Measurements from ENCODE around the gene EEFSEC. TPM values are rescaled to one million over a fixed set of nuclear protein-coding genes. Genes with fewer than 3 reads are reported as not detected.

Gene EEFSEC
- total and polyA plus RNA-seq, 2 experiments from 2014 or later = 26.7 to 47.9 TPM

GRCh38 chr3:128357538-128357937 lies 204.3 kb downstream of the EEFSEC start:
- no peak overlapping the region for H3K27ac ChIP-seq
- no peak overlapping the region for H3K4me3 ChIP-seq
- TF ChIP-seq CTCF (IDR thresholded peaks at IDR 0.05; ENCODE audit: low read depth, low read length) = no peak
- no peak for DNase-seq (ENCODE audit: low read depth in 1 of 2, low spot score in 1 of 2)
- H3K9me3 ChIP-seq (ENCODE audit: low read depth) = no peaks in the 10 kb centered on the region
- H3K4me1 ChIP-seq (ENCODE audit: low read depth) = peaks cover 29% of the 10 kb centered on the region
- no peaks in the 10 kb centered on the region for H3K36me3 ChIP-seq
- no peaks in the 10 kb centered on the region for H3K27me3 ChIP-seq

- H3K36me3 ChIP-seq = no peaks in the 10 kb centered on the region
- peaks cover 26% of the 10 kb centered on the region for H3K4me1 ChIP-seq (ENCODE audit: low read depth)
- no peak overlapping the region for H3K4me3 ChIP-seq
- DNase-seq (ENCODE audit: low read depth in 1 of 2, low spot score in 1 of 2) = no peak
- H3K9me3 ChIP-seq (ENCODE audit: low read depth) = no peaks in the 10 kb centered on the region
- no peak overlapping the region for H3K27ac ChIP-seq
- no peaks in the 10 kb centered on the region for H3K27me3 ChIP-seq
- TF ChIP-seq CTCF (IDR thresholded peaks at IDR 0.05; ENCODE audit: low read depth, low read length) = no peak
Measured at GRCh38 chr3:128358156-128358895, 205.0 kb downstream of the EEFSEC start.

GRCh38 chr3:128359060-128359664 lies 205.9 kb downstream of the EEFSEC start:
- Histone ChIP-seq H3K27me3 (no peaks in the 10 kb centered on the region), H3K4me3 (no peak overlapping the region), H3K36me3 (no peaks in the 10 kb centered on the region), H3K4me1 (ENCODE audit: low read depth) (peaks cover 17% of the 10 kb centered on the region), H3K27ac (no peak overlapping the region), H3K9me3 (ENCODE audit: low read depth) (no peaks in the 10 kb centered on the region)
- no peak for TF ChIP-seq CTCF (IDR thresholded peaks at IDR 0.05; ENCODE audit: low read depth, low read length)
- DNase-seq (ENCODE audit: low read depth in 1 of 2, low spot score in 1 of 2) = no peak

GRCh38 chr3:128359846-128360642 lies 206.8 kb downstream of the EEFSEC start:
- no peaks in the 10 kb centered on the region for H3K27me3 ChIP-seq
- no peak overlapping the region for H3K27ac ChIP-seq
- no peaks in the 10 kb centered on the region for H3K9me3 ChIP-seq (ENCODE audit: low read depth)
- H3K36me3 ChIP-seq = no peaks in the 10 kb centered on the region
- TF ChIP-seq CTCF (IDR thresholded peaks at IDR 0.05; ENCODE audit: low read depth, low read length) = no peak
- H3K4me1 ChIP-seq (ENCODE audit: low read depth) = peaks cover 8% of the 10 kb centered on the region
- no peak for DNase-seq (ENCODE audit: low read depth in 1 of 2, low spot score in 1 of 2)
- no peak overlapping the region for H3K4me3 ChIP-seq

- no peak for DNase-seq (ENCODE audit: low read depth in 1 of 2, low spot score in 1 of 2)
- H3K36me3 ChIP-seq = no peaks in the 10 kb centered on the region
- no peaks in the 10 kb centered on the region for H3K27me3 ChIP-seq
- H3K27ac ChIP-seq = no peak overlapping the region
- H3K4me1 ChIP-seq (ENCODE audit: low read depth) = peaks cover 4% of the 10 kb centered on the region
- no peak for TF ChIP-seq CTCF (IDR thresholded peaks at IDR 0.05; ENCODE audit: low read depth, low read length)
- no peaks in the 10 kb centered on the region for H3K9me3 ChIP-seq (ENCODE audit: low read depth)
- H3K4me3 ChIP-seq = no peak overlapping the region
Measured at GRCh38 chr3:128360705-128361271, 207.5 kb downstream of the EEFSEC start.

Measured in cardiac muscle cell (in vitro differentiated cells and primary cell).